ENCODE measurements around the gene AIFM2.

DNA sequence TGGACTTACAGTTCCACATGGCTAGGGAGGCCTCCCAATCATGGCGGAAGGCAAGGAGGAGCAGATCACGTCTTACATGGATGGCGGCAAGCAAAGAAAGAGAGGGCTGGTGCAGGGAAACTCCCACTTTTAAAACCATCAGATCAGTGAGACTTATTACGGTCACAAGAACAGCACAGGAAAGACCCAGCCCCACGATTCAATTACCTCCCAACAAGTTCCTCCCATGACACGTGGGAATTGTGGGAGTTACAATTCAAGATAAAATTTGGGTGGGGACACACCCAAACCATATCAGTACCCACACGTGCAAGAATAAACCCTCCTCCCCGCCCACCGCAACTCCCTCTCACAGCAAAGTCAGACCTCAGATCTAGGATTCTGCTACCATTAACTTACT is 4.5 kb upstream of the AIFM2 start:
- TF ChIP-seq, protein P1, sequence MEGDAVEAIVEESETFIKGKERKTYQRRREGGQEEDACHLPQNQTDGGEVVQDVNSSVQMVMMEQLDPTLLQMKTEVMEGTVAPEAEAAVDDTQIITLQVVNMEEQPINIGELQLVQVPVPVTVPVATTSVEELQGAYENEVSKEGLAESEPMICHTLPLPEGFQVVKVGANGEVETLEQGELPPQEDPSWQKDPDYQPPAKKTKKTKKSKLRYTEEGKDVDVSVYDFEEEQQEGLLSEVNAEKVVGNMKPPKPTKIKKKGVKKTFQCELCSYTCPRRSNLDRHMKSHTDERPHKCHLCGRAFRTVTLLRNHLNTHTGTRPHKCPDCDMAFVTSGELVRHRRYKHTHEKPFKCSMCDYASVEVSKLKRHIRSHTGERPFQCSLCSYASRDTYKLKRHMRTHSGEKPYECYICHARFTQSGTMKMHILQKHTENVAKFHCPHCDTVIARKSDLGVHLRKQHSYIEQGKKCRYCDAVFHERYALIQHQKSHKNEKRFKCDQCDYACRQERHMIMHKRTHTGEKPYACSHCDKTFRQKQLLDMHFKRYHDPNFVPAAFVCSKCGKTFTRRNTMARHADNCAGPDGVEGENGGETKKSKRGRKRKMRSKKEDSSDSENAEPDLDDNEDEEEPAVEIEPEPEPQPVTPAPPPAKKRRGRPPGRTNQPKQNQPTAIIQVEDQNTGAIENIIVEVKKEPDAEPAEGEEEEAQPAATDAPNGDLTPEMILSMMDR (conservative IDR thresholded peaks at IDR 0.05 in 1 of 2, IDR thresholded peaks at IDR 0.05 in 1 of 2; ENCODE audit: low read depth in 1 of 2, low read length in 2 of 2) = no peak
- TF ChIP-seq EZH2 (IDR thresholded peaks at IDR 0.05; ENCODE audit: low read length, missing control alignments) = no peak
